HEK293 (cell line): ENCODE data around the gene ADGRB3.

Source experiments
- CTCF ChIA-PET: fragments of 350-600 bp; formaldehyde crosslinking; extraction: SDS; loops from one replicate; lab custom pipeline; 2021; ENCODE audit warnings: antibody characterized with exemption; lab: Yijun Ruan, JAX
- POLR2A ChIA-PET: fragments of 300-600 bp; formaldehyde crosslinking; extraction: SDS; loops from one replicate; lab custom pipeline; 2020; ENCODE audit warnings: antibody characterized with exemption, inconsistent platforms; lab: Yijun Ruan, JAX
- H3K27ac ChIP-seq: fragments of 200-500 bp; sonication (Bioruptor generic); 2 replicates; pipeline ENCODE4 v1.5.1; 2014; ENCODE audit warnings: low read depth, low read length, control low read depth, inconsistent platforms; ENCODE audit errors: extremely low read depth
- H3K36me3 ChIP-seq, 2 experiments: fragments of 200-500 bp in 1 of 2; sonication (Bioruptor generic) in 1 of 2; 1 replicate in 1 of 2; 2 replicates in 1 of 2; pipeline ENCODE4 v1.5.1; 2014 to 2017; ENCODE audit warnings: inconsistent platforms in 2 of 2, low read length in 2 of 2; ENCODE audit not compliant: control insufficient read depth in 2 of 2, insufficient read depth in 1 of 2
- H3K4me1 ChIP-seq: fragments of 200-500 bp; sonication (Bioruptor generic); 2 replicates; pipeline ENCODE4 v1.5.1; 2014; ENCODE audit warnings: mild to moderate bottlenecking, low read length, inconsistent platforms; ENCODE audit not compliant: control insufficient read depth, insufficient read depth
- H3K4me3 ChIP-seq: 2 replicates; pipeline ENCODE4 v1.5.1; 2011; ENCODE audit warnings: low read depth, mild to moderate bottlenecking, control low read depth, low read length, moderate library complexity
- H3K9me3 ChIP-seq: fragments of 200-500 bp; sonication (Bioruptor generic); 2 replicates; pipeline ENCODE4 v1.5.1; 2014; ENCODE audit warnings: low read depth, low read length, inconsistent platforms; ENCODE audit not compliant: control insufficient read depth, insufficient read depth
- FEZF1 ChIP-seq: fragments of 450-650 bp; formaldehyde crosslinking; IDR thresholded peaks from 2 replicates; pipeline ENCODE4 v1.5.1; 2016; ENCODE audit warnings: missing biosample characterization, missing genetic modification characterization
- HIC1 ChIP-seq: fragments of 450-650 bp; formaldehyde crosslinking; IDR thresholded peaks from 2 replicates; pipeline ENCODE4 v1.5.1; 2016; ENCODE audit warnings: missing biosample characterization, missing genetic modification characterization
- HOXC10 ChIP-seq: sonication (generic); formaldehyde crosslinking; IDR thresholded peaks from 2 replicates; pipeline ENCODE4 v1.8.1; 2023; ENCODE audit warnings: mild to moderate bottlenecking, missing genetic modification reagents
- KLF1 ChIP-seq: fragments of 450-650 bp; formaldehyde crosslinking; IDR thresholded peaks from 2 replicates; pipeline ENCODE4 v1.5.1; 2016; ENCODE audit warnings: missing biosample characterization, missing genetic modification characterization
- KLF7 ChIP-seq: fragments of 450-650 bp; formaldehyde crosslinking; IDR thresholded peaks from 2 replicates; pipeline ENCODE4 v1.5.1; 2016; ENCODE audit warnings: missing biosample characterization, missing genetic modification characterization, borderline replicate concordance
- SALL2 ChIP-seq: fragments of 450-650 bp; formaldehyde crosslinking; IDR thresholded peaks from 2 replicates; pipeline ENCODE4 v1.5.0; 2017; ENCODE audit warnings: missing biosample characterization, mild to moderate bottlenecking, missing genetic modification characterization, borderline replicate concordance
- SCRT2 ChIP-seq: fragments of 450-650 bp; formaldehyde crosslinking; IDR thresholded peaks from 2 replicates; pipeline ENCODE4 v1.5.1; 2016; ENCODE audit warnings: missing biosample characterization, missing genetic modification characterization
- ZFP3 ChIP-seq: fragments of 450-650 bp; formaldehyde crosslinking; IDR thresholded peaks from 2 replicates; pipeline ENCODE4 v1.5.1; 2016; ENCODE audit warnings: low read depth, missing biosample characterization, missing genetic modification characterization
- ZIC2 ChIP-seq: fragments of 450-650 bp; formaldehyde crosslinking; IDR thresholded peaks from 2 replicates; pipeline ENCODE4 v1.5.1; 2016; ENCODE audit warnings: missing biosample characterization, missing genetic modification characterization
- ZNF132 ChIP-seq: fragments of 450-650 bp; formaldehyde crosslinking; IDR thresholded peaks from 2 replicates; pipeline ENCODE4 v1.5.1; 2017; ENCODE audit warnings: missing biosample characterization, missing genetic modification characterization, borderline replicate concordance
- ZNF169 ChIP-seq: fragments of 450-650 bp; formaldehyde crosslinking; IDR thresholded peaks from 2 replicates; pipeline ENCODE4 v1.5.1; 2016; ENCODE audit warnings: missing biosample characterization, missing genetic modification characterization
- ZNF292 ChIP-seq: fragments of 450-650 bp; formaldehyde crosslinking; IDR thresholded peaks from 2 replicates; pipeline ENCODE4 v1.5.1; 2016; ENCODE audit warnings: low read depth, missing biosample characterization, missing genetic modification characterization, borderline replicate concordance
- ZNF433 ChIP-seq: fragments of 450-650 bp; formaldehyde crosslinking; IDR thresholded peaks from 2 replicates; pipeline ENCODE4 v1.5.1; 2016; ENCODE audit warnings: missing biosample characterization, missing genetic modification characterization, low read depth
- ZNF544 ChIP-seq: fragments of 450-650 bp; formaldehyde crosslinking; IDR thresholded peaks from 2 replicates; pipeline ENCODE4 v1.5.0; 2017; ENCODE audit warnings: missing biosample characterization, missing genetic modification characterization
- ZNF560 ChIP-seq: fragments of 450-650 bp; formaldehyde crosslinking; IDR thresholded peaks from 2 replicates; pipeline ENCODE4 v1.5.1; 2017; ENCODE audit warnings: missing biosample characterization, missing genetic modification characterization, borderline replicate concordance
- ZNF561 ChIP-seq: fragments of 450-650 bp; IDR thresholded peaks from 2 replicates; pipeline ENCODE4 v1.5.1; 2018; ENCODE audit warnings: missing biosample characterization, missing genetic modification characterization, borderline replicate concordance
- ZNF585B ChIP-seq: fragments of 450-650 bp; formaldehyde crosslinking; IDR thresholded peaks from 2 replicates; pipeline ENCODE4 v1.5.1; 2016; ENCODE audit warnings: missing biosample characterization, missing genetic modification characterization
- ZNF624 ChIP-seq: fragments of 450-650 bp; formaldehyde crosslinking; IDR thresholded peaks from 2 replicates; pipeline ENCODE4 v1.5.1; 2017; ENCODE audit warnings: missing biosample characterization, missing genetic modification characterization
- ZNF837 ChIP-seq: fragments of 450-650 bp; formaldehyde crosslinking; IDR thresholded peaks from 2 replicates; pipeline ENCODE4 v1.5.1; 2016; ENCODE audit warnings: missing biosample characterization, missing genetic modification characterization
- ZXDB ChIP-seq: fragments of 450-650 bp; formaldehyde crosslinking; IDR thresholded peaks from 2 replicates; pipeline ENCODE4 v1.5.1; 2016; ENCODE audit warnings: missing biosample characterization, missing genetic modification characterization
- TF ChIP-seq, protein P1 (sequence below): fragments of 450-650 bp; formaldehyde crosslinking; IDR thresholded peaks from 2 replicates; pipeline ENCODE4 v1.5.1; 2016; ENCODE audit warnings: missing biosample characterization, missing genetic modification characterization
- TF ChIP-seq, protein P2 (sequence below): fragments of 450-650 bp; formaldehyde crosslinking; IDR thresholded peaks from 2 replicates; pipeline ENCODE4 v1.5.1; 2016; ENCODE audit warnings: missing biosample characterization, missing genetic modification characterization
- TF ChIP-seq, protein P3 (sequence below): fragments of 450-650 bp; formaldehyde crosslinking; IDR thresholded peaks from 2 replicates; pipeline ENCODE4 v1.5.1; 2016; ENCODE audit warnings: missing biosample characterization, missing genetic modification characterization

ADGRB3 gene

DNA sequence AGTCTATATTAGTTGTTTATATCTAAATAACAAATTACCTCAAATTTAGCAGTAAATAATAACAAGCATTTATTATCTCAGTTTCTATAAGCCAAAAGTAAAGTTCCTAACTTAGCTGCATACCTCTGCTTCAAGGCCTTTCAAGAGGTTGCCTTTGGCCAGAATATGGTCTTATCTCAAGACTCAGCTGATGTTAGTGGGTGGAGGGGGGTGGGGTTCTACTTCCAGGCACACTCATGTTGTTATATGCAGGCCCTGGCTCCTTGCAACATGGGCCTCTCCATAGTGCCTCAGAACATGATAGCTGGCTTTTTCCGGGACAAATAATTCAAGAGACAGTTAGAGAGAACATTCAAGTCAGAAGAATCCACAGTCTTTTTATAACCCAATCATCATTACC, 266.0 kb downstream of the ADGRB3 start (continued):
- no peak for TF ChIP-seq ZNF433 (tag by site-specific recombination)
- TF ChIP-seq ZNF837 (tag by site-specific recombination), result no peak
- TF ChIP-seq ZXDB, result no peak
- TF ChIP-seq, all 188 proteins: peak for 0

GRCh38 chr6:68911334-68911733, 276.3 kb downstream of the ADGRB3 start:
- TF ChIP-seq, protein P1, sequence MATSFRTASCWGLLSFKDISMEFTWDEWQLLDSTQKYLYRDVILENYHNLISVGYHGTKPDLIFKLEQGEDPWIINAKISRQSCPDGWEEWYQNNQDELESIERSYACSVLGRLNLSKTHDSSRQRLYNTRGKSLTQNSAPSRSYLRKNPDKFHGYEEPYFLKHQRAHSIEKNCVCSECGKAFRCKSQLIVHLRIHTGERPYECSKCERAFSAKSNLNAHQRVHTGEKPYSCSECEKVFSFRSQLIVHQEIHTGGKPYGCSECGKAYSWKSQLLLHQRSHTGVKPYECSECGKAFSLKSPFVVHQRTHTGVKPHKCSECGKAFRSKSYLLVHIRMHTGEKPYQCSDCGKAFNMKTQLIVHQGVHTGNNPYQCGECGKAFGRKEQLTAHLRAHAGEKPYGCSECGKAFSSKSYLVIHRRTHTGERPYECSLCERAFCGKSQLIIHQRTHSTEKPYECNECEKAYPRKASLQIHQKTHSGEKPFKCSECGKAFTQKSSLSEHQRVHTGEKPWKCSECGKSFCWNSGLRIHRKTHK (tag by site-specific recombination), result no peak
- TF ChIP-seq SCRT2 (tag by site-specific recombination), result no peak
- no peak for TF ChIP-seq HOXC10
- TF ChIP-seq ZNF132 (tag by site-specific recombination), result no peak
- TF ChIP-seq ZNF169 (tag by site-specific recombination), result no peak
- TF ChIP-seq, protein P2, sequence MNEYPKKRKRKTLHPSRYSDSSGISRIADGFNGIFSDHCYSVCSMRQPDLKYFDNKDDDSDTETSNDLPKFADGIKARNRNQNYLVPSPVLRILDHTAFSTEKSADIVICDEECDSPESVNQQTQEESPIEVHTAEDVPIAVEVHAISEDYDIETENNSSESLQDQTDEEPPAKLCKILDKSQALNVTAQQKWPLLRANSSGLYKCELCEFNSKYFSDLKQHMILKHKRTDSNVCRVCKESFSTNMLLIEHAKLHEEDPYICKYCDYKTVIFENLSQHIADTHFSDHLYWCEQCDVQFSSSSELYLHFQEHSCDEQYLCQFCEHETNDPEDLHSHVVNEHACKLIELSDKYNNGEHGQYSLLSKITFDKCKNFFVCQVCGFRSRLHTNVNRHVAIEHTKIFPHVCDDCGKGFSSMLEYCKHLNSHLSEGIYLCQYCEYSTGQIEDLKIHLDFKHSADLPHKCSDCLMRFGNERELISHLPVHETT, result no peak
- no peak for TF ChIP-seq FEZF1
- TF ChIP-seq ZNF560, result no peak
- TF ChIP-seq ZFP3 (tag by site-specific recombination), result no peak
- TF ChIP-seq ZNF561 (tag by site-specific recombination), result no peak
- TF ChIP-seq ZNF292 (tag by site-specific recombination), result no peak
- TF ChIP-seq HIC1, result no peak
- TF ChIP-seq, protein P3, sequence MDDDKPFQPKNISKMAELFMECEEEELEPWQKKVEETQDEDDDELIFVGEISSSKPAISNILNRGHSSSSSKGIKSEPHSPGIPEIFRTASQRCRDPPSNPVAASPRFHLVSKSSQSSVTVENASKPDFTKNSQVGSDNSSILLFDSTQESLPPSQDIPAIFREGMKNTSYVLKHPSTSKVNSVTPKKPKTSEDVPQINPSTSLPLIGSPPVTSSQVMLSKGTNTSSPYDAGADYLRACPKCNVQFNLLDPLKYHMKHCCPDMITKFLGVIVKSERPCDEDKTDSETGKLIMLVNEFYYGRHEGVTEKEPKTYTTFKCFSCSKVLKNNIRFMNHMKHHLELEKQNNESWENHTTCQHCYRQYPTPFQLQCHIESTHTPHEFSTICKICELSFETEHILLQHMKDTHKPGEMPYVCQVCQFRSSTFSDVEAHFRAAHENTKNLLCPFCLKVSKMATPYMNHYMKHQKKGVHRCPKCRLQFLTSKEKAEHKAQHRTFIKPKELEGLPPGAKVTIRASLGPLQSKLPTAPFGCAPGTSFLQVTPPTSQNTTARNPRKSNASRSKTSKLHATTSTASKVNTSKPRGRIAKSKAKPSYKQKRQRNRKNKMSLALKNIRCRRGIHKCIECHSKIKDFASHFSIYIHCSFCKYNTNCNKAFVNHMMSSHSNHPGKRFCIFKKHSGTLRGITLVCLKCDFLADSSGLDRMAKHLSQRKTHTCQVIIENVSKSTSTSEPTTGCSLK (tag by site-specific recombination), result no peak
- TF ChIP-seq KLF7, result no peak
- no peak for TF ChIP-seq ZNF624 (tag by site-specific recombination)
- no peak for TF ChIP-seq ZNF585B (tag by site-specific recombination)
- TF ChIP-seq SALL2, result no peak
- TF ChIP-seq ZNF544, result no peak
- no peak for TF ChIP-seq KLF1 (tag by site-specific recombination)
- TF ChIP-seq ZIC2, result no peak
- no peaks in the 10 kb centered on the region for H3K4me1 ChIP-seq
- ChIA-PET CTCF (interaction anchor here (0.7 kb wide), 1 partner anchor 831 kb away, joined by 4 read pairs; no protein-coding TSS in a partner anchor), POLR2A (no interaction called here)
- no peak overlapping the region for H3K27ac ChIP-seq
- H3K4me3 ChIP-seq, result no peak overlapping the region
- no peaks in the 10 kb centered on the region for H3K36me3 ChIP-seq
- H3K9me3 ChIP-seq, result no peaks in the 10 kb centered on the region
